Measurements from ENCODE around the gene GAREM1. TPM values are rescaled to one million over a fixed set of nuclear protein-coding genes. Genes with fewer than 3 reads are reported as not detected.

GAREM1 gene
- total and polyA plus RNA-seq, 9 of the 15 experiments (the other 6 are each of a cell fraction or from before 2014, with no cell fraction given): 0.03 to 0.33 (median 0.07) TPM; not detected in 1

DNA sequence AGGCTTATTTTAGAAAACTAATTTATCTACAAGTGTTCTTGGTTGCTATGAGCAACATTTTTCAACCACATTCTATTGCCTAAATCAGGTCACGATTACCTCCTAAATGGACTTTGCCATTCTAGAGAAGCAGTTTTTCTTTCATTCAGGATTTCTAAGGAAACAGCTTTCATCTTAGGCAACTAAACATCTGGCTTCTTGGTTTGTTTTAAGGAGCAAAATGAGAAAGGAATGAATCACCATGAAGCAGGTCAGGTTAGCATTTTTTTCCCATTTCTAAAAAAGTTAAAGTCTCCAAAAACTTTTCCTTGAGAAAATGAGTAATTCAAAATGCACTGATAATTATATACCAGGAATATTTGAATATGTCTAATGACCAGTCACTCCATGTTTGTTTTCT lies 114.8 kb downstream of the GAREM1 start:
- no peaks in the 10 kb centered on the region for H4K20me1 ChIP-seq (replicated peaks; ENCODE audit: control insufficient read depth, insufficient read depth, low read length)
- no peak overlapping the region for H2AFZ ChIP-seq (ENCODE audit: low read depth, low read length)
- FAIRE-seq: no peak
- H3K4me2 ChIP-seq (ENCODE audit: insufficient read depth, low read length): no peak overlapping the region
- H3K79me2 ChIP-seq (ENCODE audit: control insufficient read depth, insufficient read depth, low read length): no peaks in the 10 kb centered on the region
- in situ Hi-C loops (cut with MboI): no loop called here
- BruUV-seq (replicated peaks): no TSS peak
- H3K9me1 ChIP-seq (ENCODE audit: control insufficient read depth, insufficient read depth, low read length): no peaks in the 10 kb centered on the region
- no peaks in the 10 kb centered on the region for H3K9me3 ChIP-seq (replicated peaks; ENCODE audit: control insufficient read depth, insufficient read depth, low read depth, low read length)
- no peaks in the 10 kb centered on the region for H3K36me3 ChIP-seq (ENCODE audit: control insufficient read depth, insufficient read depth, low read length)
- intact Hi-C loops (cut with micrococcal nuclease): loop anchor here (10.0 kb wide), 1 partner anchor 201 kb away; no protein-coding TSS in a partner anchor
- ATAC-seq: no peak
- H3K4me3 ChIP-seq: no peak overlapping the region
- TF ChIP-seq FOXJ2 (tag; IDR thresholded peaks at IDR 0.05) (no peak), PCBP2 (IDR thresholded peaks at IDR 0.05; ENCODE audit: low read depth, low read length, poor library complexity, severe bottlenecking) (no peak), MCM7 (IDR thresholded peaks at IDR 0.05) (no peak), ZNF140 (CRISPR knock-in tag; IDR thresholded peaks at IDR 0.05) (no peak)
- TF ChIP-seq, protein P1, sequence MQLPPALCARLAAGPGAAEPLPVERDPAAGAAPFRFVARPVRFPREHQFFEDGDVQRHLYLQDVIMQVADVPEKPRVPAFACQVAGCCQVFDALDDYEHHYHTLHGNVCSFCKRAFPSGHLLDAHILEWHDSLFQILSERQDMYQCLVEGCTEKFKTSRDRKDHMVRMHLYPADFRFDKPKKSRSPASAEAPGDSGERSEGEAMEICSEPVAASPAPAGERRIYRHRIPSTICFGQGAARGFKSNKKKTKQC (CRISPR knock-in tag; IDR thresholded peaks at IDR 0.05): no peak
- TF ChIP-seq, protein P2, sequence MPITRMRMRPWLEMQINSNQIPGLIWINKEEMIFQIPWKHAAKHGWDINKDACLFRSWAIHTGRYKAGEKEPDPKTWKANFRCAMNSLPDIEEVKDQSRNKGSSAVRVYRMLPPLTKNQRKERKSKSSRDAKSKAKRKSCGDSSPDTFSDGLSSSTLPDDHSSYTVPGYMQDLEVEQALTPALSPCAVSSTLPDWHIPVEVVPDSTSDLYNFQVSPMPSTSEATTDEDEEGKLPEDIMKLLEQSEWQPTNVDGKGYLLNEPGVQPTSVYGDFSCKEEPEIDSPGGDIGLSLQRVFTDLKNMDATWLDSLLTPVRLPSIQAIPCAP (CRISPR knock-in tag; IDR thresholded peaks at IDR 0.05; ENCODE audit: borderline replicate concordance): no peak
- H3K27ac ChIP-seq (ENCODE audit: extremely low read depth, low read depth, low read length): no peak overlapping the region
- ChIA-PET CTCF (ENCODE audit: low intra/inter-chr PET ratio) (no interaction called here), POLR2A (no interaction called here)
- no peak overlapping the region for H3K9ac ChIP-seq (ENCODE audit: insufficient read depth in 1 of 2, low read depth in 2 of 2, low read length in 2 of 2)
- DNase-seq (ENCODE audit: extremely low read depth in 1 of 4, low spot score in 3 of 4): no peak
- WGBS (ENCODE audit: insufficient coverage, low coverage, missing lambda C conversion rate): 0% methylated on average over 1 of the region's 1 CpG
- no peaks in the 10 kb centered on the region for H3K27me3 ChIP-seq (ENCODE audit: control insufficient read depth in 2 of 2, insufficient read depth in 2 of 2, low read length in 2 of 2)
- H3K4me1 ChIP-seq (replicated peaks in 1 of 2; ENCODE audit: control insufficient read depth in 2 of 2, insufficient read depth in 2 of 2, low read length in 2 of 2): no peaks in the 10 kb centered on the region
